NCI-H2196 treated with DMSO at 0.1 percent for 48 hours (cell line): Measurements from ENCODE around the gene KRT23.

ENCODE experiments used
- DNase-seq: peaks from one replicate; lab custom pipeline; 2025; ENCODE audit not compliant: unreplicated experiment; lab: John Stamatoyannopoulos, UW

The KRT23 gene

DNA sequence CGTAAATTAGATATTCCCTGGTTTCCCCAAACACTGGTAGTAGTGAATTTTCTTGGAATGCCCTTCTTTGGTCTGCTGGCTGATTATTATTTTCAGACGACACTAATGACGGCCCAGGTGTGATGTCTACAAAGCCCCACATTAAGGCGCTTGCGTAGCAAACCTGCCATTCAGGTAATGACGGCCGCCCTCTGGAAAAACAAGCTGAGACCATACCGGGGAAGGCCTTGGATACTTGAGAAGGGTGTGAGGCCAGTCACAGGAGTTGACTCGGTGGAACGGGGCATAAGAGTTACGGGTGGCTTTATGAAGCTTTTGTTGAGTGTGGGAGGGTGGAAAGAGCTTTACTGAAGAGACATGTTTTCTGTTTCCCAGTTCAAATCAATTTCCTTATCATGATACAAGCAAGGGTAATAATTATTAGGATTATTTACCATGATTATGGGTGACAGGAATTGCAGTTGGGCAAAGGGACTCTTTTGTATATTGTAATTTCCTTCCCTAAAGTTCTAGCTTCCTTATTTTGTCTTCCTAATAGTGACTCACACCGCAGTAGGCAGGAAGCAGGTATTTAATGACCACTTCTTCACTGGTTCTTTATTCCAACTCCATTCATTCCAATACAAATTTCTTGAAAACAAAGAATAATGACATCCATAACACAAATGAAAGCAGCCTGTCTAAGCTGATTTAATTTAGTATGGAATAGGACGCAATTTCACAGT, 24.8 kb downstream of the KRT23 start:
- DNase-seq, result no peak

GRCh38 chr17:40910441-40910841, 27.0 kb downstream of the KRT23 start:
- DNase-seq, result no peak

DNA sequence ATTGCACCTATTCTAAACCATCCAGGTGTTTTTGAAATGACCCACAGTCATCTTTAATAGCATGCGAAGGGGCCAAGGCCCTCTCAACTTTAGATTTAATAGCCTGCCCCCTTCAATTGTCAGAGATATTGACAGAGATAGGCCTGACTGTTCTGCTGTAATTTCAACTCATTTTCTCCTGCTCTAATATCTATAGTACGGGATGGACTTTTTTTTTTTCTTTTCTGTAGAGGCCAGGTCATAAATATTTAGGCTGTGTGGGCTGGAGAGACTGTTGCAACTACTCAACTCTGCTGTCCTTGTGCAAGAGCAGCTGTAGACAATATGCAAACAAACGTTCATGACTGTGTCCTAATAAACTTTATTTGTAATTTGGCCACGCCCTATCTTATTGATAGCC, 27.7 kb downstream of the KRT23 start:
- no peak for DNase-seq

GRCh38 chr17:40909351-40909750, 28.1 kb downstream of the KRT23 start:
- DNase-seq, result peak; percentile 70

DNA sequence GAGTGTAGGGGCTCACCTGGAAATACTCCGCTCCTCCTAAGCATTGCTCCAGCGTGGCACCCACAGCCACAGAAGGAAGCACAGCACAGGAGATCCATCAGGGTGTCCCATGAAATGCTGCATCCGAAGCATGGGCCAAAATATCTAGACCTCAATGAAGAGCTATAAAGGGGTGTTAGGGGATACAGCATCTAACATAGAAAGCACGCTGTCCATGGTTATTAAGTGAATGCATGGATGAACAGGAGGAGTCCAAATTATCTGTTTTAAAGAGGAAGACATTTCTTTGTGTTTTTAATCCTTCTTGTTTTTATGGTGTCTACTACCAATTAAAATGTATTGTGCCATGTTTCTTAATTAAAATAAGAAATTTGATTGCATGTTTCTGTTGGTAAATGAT, 30.8 kb downstream of the KRT23 start:
- DNase-seq, result no peak

- DNase-seq, result no peak
Observed at GRCh38 chr17:40905370-40905769, 32.1 kb downstream of the KRT23 start.

GRCh38 chr17:40903129-40903847, 34.2 kb downstream of the KRT23 start:
- no peak for DNase-seq

DNA sequence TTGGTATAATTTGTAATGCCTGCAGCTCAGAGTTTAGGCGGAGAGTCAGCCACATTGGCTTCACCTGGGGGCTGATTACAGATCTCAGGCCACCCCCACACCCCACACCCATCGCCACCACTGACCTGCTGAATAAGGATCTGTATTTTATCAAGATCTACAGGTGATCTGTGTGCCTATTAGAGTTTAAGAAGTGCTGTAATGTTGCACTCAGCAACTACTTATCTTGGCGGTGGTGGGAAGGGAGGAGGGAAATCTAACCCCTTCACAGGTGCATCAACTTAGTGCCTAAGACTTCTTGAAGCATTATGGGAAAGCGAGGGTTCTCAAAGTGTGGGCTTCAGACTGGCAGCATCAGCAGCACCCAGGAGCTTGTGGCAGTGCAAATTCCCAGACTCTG, 34.9 kb downstream of the KRT23 start:
- no peak for DNase-seq

DNA sequence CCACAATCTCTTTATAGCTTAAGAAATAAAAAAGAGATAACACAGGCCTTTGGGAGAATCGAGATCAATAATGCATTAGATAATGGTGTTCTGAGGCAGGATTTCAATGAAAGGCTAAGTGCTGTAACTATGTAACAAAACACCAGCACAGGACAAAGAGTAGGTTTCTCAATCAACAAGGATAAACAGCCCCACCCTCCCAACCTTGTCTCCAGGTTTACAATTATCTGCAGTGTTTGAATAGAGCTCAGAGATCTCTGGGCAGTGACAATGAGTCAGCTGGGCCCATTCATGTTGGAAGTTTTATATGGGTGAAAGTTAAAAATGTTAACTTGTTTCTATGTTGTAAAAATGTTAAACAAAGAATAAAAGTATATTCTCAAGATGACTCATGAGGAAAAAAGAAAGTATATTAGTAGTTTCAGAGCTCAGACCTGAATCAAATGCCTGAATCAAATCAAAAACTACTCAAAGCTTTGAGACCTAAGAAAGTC, 35.4 kb downstream of the KRT23 start:
- DNase-seq, result no peak

DNA sequence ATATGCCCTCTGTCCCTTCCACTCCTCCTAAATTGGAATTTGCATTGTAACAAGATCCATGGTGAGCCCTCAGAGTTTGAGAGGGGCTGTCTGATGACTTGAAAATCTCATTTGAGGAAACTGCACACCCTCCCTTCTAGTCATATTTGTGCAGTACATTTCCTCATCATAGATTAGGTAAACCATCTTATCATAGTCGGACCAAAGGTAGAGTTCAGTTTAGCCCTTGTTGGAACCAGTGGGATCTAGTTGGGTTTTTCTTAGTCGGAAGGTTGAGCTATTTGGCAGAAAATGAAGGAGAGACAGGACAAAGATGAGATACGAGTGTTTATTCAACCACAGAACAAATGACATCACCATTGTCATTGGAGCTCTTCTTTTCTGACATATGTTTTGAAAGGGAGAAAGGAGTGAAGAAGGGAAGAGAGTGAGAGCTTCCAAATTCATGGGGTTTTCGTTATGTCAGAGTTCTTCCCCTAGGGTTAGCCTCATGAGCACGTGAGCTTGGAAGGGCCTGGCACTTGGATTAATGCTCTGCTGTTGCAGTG, 36.6 kb downstream of the KRT23 start:
- DNase-seq, result no peak

DNA sequence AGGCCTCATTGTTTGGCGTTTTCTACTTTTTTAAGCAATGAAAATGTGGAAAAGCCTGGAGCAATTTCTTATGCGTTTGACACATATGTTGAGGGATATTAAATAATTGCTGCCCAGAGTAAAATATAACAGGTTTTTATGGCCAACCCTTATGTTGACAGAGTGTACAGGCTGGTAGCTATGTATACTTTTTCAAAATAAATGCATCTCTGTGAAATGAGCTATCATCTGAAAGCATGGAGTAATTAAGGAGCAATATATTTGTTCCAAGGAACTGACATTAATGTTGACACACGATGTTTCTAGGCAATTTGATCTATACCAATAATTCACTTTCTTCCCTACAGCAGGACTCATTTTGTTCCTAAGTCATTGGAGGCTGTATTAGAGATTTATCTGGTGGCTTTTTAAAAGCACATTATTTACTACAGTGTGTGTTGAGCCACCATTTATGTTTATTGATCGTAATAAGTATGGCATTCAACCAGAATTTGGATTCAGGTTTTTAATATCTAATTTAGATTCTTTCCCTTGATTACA, 40.5 kb downstream of the KRT23 start:
- DNase-seq, result no peak

DNA sequence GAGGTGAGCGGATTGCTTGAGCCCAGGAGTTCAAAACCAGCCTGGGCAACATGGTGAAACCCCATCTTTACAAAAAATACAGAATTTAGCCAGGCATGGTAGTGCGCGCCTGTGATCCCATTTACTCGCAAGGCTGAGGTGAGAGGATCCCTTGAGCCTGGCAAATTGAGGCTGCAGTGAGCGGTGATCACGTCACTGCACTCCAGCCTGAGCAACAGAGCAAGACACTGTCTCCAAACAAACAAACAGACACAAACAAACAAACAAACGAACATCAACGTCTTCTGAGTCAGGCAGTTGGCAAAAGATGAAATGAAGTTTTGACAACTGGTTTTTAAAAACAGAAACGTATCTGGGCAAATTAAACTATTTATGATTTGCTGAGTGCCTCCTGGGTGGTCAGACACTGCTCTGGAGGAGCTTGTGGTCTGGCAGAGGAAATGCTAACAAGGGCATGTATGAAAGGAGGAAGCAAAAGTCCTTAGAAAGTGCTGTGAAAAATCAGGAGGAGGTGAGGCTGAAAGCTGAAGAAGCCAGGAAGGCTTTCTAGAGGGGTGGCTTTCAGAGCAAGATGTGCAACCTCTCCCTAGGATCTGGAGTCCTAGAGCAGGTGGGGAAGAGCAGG, 42.2 kb downstream of the KRT23 start:
- DNase-seq, result no peak

DNA sequence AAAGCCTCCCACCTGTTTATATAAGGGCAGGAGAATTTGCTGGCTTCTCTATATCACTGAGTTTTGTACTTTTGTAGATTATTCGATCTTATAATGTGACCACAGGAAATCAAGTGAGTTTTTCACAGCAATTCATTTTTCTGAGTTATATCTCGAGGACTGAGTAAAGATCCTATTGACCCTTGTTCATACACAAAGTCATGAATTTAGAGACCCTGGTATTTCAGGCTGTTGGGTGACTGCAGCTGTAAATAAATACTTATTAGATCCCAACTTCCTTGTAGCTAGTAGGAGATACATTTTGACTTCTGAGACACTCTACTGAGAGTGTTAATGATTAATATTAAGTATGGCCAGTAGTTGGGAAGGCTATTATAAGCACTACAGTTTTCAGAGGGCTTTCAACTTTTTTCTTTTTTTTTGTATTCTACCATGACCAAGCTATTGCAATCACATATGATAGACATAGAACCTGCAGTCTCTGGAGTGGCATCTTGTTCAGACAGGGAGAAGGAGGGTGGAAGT, 49.2 kb downstream of the KRT23 start:
- no peak for DNase-seq

DNA sequence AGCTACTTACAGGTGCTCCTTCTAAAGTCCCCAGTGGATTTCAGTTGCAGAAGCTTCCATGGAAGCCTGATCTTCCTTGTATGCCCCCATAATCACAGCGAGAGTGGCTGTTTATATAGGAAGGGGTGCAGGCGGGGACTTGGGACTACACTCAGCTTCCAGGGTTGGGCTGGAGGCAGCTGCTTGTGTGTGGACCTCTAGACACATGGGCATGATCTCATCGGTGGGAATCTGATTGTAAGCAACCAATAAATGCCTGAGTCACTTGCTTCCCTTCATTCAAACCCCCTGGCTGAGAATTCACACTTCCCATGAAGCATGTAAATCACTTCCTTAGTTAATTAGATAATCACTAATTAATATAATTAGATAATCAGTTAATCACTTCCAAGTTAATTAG, 51.4 kb downstream of the KRT23 start:
- no peak for DNase-seq

DNA sequence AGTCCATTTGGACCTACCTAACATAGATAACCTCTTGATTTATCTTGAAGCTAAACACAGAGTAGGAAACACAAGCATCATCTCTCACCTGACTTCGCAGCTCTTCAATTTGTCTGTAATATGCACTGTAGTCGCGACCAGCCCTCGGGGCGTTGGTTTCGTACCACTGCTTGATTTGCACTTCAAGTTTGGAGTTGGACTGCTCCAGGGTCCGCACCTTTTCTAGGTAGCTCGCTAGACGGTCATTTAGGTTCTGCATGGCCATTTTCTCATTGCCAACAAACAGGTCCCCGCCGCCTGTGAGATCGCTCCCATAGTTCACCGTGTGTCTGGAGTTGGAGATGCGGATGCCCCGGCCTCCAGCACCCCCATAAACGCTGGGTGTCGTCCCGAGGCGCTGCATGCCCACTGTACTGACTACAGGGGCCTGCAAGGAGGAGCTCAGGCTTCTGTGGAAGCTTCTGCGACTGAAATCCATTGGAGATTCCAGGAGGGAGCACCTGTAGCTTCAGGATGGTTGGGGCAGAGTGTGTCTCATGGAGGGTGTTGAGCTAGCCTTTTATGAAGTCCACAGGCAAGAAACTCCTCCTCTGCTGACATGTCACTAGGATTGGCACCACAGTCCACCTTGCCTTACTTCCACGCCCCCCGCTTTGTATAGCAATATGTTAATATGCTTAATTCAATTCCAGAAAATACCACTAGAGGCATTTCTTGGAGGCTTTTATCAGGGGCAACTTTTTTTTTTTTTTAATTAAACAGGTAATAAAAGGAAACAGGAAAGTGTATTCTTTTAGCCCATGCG, 52.5 kb downstream of the KRT23 start, which contains the start of gene KRT20:
KRT20 (minus strand) TSS at position 535 of the 805 bp plus-strand sequence; CDS start at position 478, 57 bp downstream.
- no peak for DNase-seq

- no peak for DNase-seq
Observed at GRCh38 chr17:40883626-40884334, 53.7 kb downstream of the KRT23 start.

GRCh38 chr17:40883031-40883430, 54.4 kb downstream of the KRT23 start:
- no peak for DNase-seq

DNA sequence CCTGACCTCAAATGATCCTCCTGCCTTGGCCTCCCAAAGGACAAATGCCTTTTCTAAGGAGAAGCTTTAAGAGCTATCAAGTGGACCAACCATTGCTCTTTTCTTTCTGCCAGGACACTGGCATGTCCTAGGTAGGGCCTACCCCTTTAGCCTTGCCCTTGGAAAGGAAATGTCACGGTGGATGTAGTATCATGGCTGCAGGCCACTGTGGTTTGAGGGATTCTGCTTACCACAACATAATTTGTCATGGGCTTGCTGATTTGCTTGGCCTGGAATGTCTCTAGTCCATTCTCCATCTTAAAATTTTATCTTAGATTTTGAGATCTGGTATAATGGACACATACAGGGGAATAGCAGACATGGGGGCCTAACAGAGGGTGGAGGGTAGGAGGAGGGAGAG, 58.4 kb downstream of the KRT23 start:
- no peak for DNase-seq

DNA sequence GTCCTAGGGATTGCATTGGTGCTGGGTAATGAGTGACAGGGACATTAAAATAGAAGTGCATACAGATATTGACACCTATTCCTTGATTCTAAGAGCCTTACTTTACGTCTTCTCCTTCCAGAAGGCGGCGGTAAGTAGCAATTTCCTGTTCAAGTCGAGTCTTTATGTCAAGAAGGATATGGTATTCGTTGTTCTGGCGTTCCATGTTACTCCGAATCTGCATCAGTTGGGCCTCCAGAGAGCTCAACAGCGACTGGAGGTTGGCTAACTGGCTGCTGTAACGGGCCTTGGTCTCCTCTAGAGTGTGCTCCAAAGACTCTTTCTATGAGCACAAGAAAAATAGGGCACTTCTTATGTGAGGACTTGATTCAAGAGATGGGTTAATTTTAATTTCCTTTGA, 59.4 kb downstream of the KRT23 start:
- DNase-seq, result no peak

DNA sequence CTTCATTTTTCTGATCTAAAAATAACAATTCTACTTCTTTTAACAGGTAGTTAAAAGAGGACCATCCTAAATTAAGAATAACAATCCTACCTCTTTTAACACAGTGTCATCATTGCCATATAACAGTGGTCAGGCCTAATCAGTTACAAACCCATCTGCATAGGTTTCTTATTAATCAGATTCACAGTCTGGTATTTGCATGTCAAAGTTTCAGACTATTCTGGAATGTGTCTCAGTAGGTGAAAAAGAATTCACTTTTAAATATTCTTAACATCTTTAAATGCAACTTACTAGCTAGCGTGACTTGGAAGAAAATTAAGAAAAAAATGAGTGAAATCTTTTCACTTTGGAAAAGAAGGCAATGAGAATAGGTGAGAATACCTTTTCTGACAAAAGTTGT, 63.6 kb downstream of the KRT23 start:
- no peak for DNase-seq
